SU-DHL-6 (cell line): ENCODE results near the gene SMURF2.

Experiments
- H2AFZ ChIP-seq: fragments of 200-600 bp; sonication (generic); 2 replicates; pipeline ENCODE4 v1.6.1; 2014; ENCODE audit warnings: low read depth, mild to moderate bottlenecking, moderate library complexity, mixed read lengths, antibody characterized with exemption, low read length; ENCODE audit not compliant: severe bottlenecking
- H3F3A ChIP-seq: fragments of 200-600 bp; shearing (Covaris generic); 2 replicates; pipeline ENCODE4 v1.6.0; 2016; ENCODE audit warnings: antibody characterized with exemption, mild to moderate bottlenecking; ENCODE audit not compliant: insufficient read depth
- H3K27ac ChIP-seq: fragments of 200-600 bp; sonication (generic); 2 replicates; pipeline ENCODE4 v1.5.1; 2016; ENCODE audit warnings: low read depth, mild to moderate bottlenecking, low read length, moderate library complexity, mixed read lengths
- H3K27me3 ChIP-seq: fragments of 200-600 bp; sonication (generic), shearing (Covaris generic); 2 replicates; pipeline ENCODE4 v1.6.0; 2014; ENCODE audit warnings: mild to moderate bottlenecking, low read length
- H3K36me3 ChIP-seq: fragments of 200-600 bp; sonication (generic); 2 replicates; pipeline ENCODE4 v1.6.1; 2014; ENCODE audit warnings: mild to moderate bottlenecking, low read length, mixed read lengths
- H3K4me2 ChIP-seq: fragments of 300-600, 200-600 bp; shearing (Covaris generic), sonication (generic); 2 replicates; pipeline ENCODE4 v1.6.0; 2014; ENCODE audit warnings: low read length, low read depth, mild to moderate bottlenecking; ENCODE audit not compliant: poor library complexity, severe bottlenecking
- H3K4me3 ChIP-seq: fragments of 200-600 bp; sonication (generic); 2 replicates; pipeline ENCODE4 v1.5.1; 2014; ENCODE audit warnings: antibody characterized with exemption, low read length, mild to moderate bottlenecking, mixed read lengths; ENCODE audit not compliant: insufficient read depth, poor library complexity, severe bottlenecking
- H3K79me2 ChIP-seq: fragments of 200-600 bp; sonication (generic); 2 replicates; pipeline ENCODE4 v1.6.1; 2014; ENCODE audit warnings: mild to moderate bottlenecking, low read length, moderate library complexity; ENCODE audit not compliant: insufficient read depth
- H3K9ac ChIP-seq: fragments of 200-600 bp; sonication (generic); 2 replicates; pipeline ENCODE4 v1.7.0; 2014; ENCODE audit warnings: mild to moderate bottlenecking, low read length
- H3K9me2 ChIP-seq: fragments of 200-600 bp; sonication (generic); replicated peaks from 2 replicates; pipeline ENCODE4 v1.6.1; 2014; ENCODE audit warnings: low read length; ENCODE audit not compliant: insufficient read depth
- H3K9me3 ChIP-seq: fragments of 200-600 bp; sonication (generic); 2 replicates; pipeline ENCODE4 v1.6.1; 2014; ENCODE audit warnings: low read length, mixed read lengths; ENCODE audit not compliant: insufficient read depth
- H4K20me1 ChIP-seq: fragments of 200-600 bp; sonication (generic); 2 replicates; pipeline ENCODE4 v1.6.1; 2014; ENCODE audit warnings: low read depth, mild to moderate bottlenecking, antibody characterized with exemption, low read length, moderate library complexity, mixed read lengths
- CTCF ChIP-seq: fragments of 200-600 bp; sonication (generic); IDR thresholded peaks from one replicate; pipeline ENCODE4 v1.5.1; 2017; ENCODE audit warnings: antibody characterized with exemption, mild to moderate bottlenecking, low read length, moderate library complexity; ENCODE audit not compliant: insufficient read depth, poor library complexity, severe bottlenecking
- EZH2phosphoT487 ChIP-seq: fragments of 200-600 bp; sonication (generic), shearing (Covaris generic); conservative IDR thresholded peaks from 2 replicates; pipeline ENCODE4 v1.6.1; 2018; ENCODE audit warnings: mild to moderate bottlenecking, antibody characterized with exemption, low read length, moderate library complexity, mixed read lengths

SMURF2 gene

DNA sequence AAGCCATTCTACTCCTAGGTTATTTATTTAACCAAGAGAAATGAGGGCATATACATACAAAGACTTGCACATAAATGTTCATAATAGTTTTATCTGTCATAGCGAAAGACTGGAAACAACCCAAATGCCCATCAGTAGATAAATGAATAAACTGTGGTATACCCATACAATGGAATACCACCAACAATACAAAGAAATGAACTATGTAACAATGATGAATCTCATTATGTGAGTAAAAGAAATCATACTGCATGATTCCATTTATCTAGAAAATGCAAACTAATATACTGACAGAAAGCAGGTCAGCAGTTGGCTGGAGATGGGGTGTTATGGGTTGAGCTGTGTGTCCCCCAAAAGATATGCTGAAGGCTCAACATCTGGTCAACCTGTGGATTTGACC, 98.0 kb downstream of the SMURF2 start:
- no peaks in the 10 kb centered on the region for H3K9me2 ChIP-seq
- H3K4me2 ChIP-seq = no peak overlapping the region
- H4K20me1 ChIP-seq = no peaks in the 10 kb centered on the region
- H3K27ac ChIP-seq = no peak overlapping the region
- no peaks in the 10 kb centered on the region for H3K9me3 ChIP-seq
- no peaks in the 10 kb centered on the region for H3F3A ChIP-seq
- H3K9ac ChIP-seq = no peak overlapping the region
- no peaks in the 10 kb centered on the region for H3K79me2 ChIP-seq
- no peaks in the 10 kb centered on the region for H3K27me3 ChIP-seq
- TF ChIP-seq CTCF (no peak), EZH2phosphoT487 (no peak)
- H2AFZ ChIP-seq = no peak overlapping the region
- H3K36me3 ChIP-seq = no peaks in the 10 kb centered on the region
- no peak overlapping the region for H3K4me3 ChIP-seq

- TF ChIP-seq EZH2phosphoT487 (no peak), CTCF (no peak)
- Histone ChIP-seq H4K20me1 (no peaks in the 10 kb centered on the region), H3F3A (no peaks in the 10 kb centered on the region)
These were observed 106.8 kb downstream of the SMURF2 start for GRCh38 chr17:64555281-64555680.

GRCh38 chr17:64554028-64554637, 108.0 kb downstream of the SMURF2 start:
- H3K27me3 ChIP-seq = no peaks in the 10 kb centered on the region
- H3K9me2 ChIP-seq = no peaks in the 10 kb centered on the region
- H3K79me2 ChIP-seq = no peaks in the 10 kb centered on the region
- H3K27ac ChIP-seq = no peak overlapping the region
- no peak for TF ChIP-seq EZH2phosphoT487
- no peak for TF ChIP-seq CTCF
- H4K20me1 ChIP-seq = no peaks in the 10 kb centered on the region
- H3K9ac ChIP-seq = no peak overlapping the region
- H3K9me3 ChIP-seq = no peaks in the 10 kb centered on the region
- H3K4me3 ChIP-seq = no peak overlapping the region
- 0 out of 2 replicates have a peak, but pooled peaks cover 5% of the 10 kb centered on the region for H3K36me3 ChIP-seq
- no peak overlapping the region for H3K4me2 ChIP-seq
- no peak overlapping the region for H2AFZ ChIP-seq
- H3F3A ChIP-seq = no peaks in the 10 kb centered on the region

More at GRCh38 chr17:64555281-64555680, 106.8 kb downstream of the SMURF2 start:
- Histone ChIP-seq H3K9ac (no peak overlapping the region), H3K4me2 (no peak overlapping the region), H3K27ac (no peak overlapping the region), H3K27me3 (no peaks in the 10 kb centered on the region), H3K79me2 (no peaks in the 10 kb centered on the region), H3K9me2 (no peaks in the 10 kb centered on the region), H3K4me3 (no peak overlapping the region), H3K36me3 (0 out of 2 replicates have a peak, but pooled peaks cover 5% of the 10 kb centered on the region), H2AFZ (no peak overlapping the region), H3K9me3 (no peaks in the 10 kb centered on the region)
